GM12878 (cell line): ENCODE measurements around the gene PLGRKT. TPM values are rescaled to one million over a fixed set of nuclear protein-coding genes. Genes with fewer than 3 reads are reported as not detected.
A peak's percentile ranks its signal among the peaks of the same experiment; 100 is the strongest.

ENCODE experiments used
- CHD2 ChIP-seq: IDR thresholded peaks from 2 replicates; pipeline ENCODE4 v1.6.1; 2011; ENCODE audit warnings: low read depth, low read length, improper control_type of control experiment, borderline replicate concordance
- E2F4 ChIP-seq: IDR thresholded peaks from 2 replicates; pipeline ENCODE4 v1.6.1; 2012; ENCODE audit warnings: low read depth, low read length, improper control_type of control experiment
- EED ChIP-seq: sonication (generic); IDR thresholded peaks from 2 replicates; pipeline ENCODE4 v1.6.1; 2016; ENCODE audit warnings: antibody characterized with exemption, low read depth
- GATAD2B ChIP-seq: fragments of 450-650 bp; conservative IDR thresholded peaks from 2 replicates; pipeline ENCODE4 v1.6.1; 2017; ENCODE audit warnings: low read depth, mild to moderate bottlenecking, moderate library complexity
- HDAC2 ChIP-seq: fragments of 200-600 bp; sonication (generic); IDR thresholded peaks from 2 replicates; pipeline ENCODE4 v1.6.1; 2017
- IRF4 ChIP-seq: IDR thresholded peaks from 2 replicates; pipeline ENCODE4 v1.6.1; 2011; ENCODE audit warnings: low read depth, low read length
- KAT2A ChIP-seq: conservative IDR thresholded peaks from 2 replicates; pipeline ENCODE4 v1.6.1; 2011; ENCODE audit warnings: low read depth, low read length; ENCODE audit not compliant: control insufficient read depth
- KLF5 ChIP-seq: fragments of 450-650 bp; IDR thresholded peaks from 2 replicates; pipeline ENCODE4 v1.6.1; 2014; ENCODE audit warnings: mild to moderate bottlenecking; ENCODE audit not compliant: partially characterized antibody
- MTA2 ChIP-seq: fragments of 450-650 bp; IDR thresholded peaks from 2 replicates; pipeline ENCODE4 v1.6.1; 2016; ENCODE audit warnings: low read depth, mild to moderate bottlenecking, moderate library complexity
- NFXL1 ChIP-seq: fragments of 450-650 bp; IDR thresholded peaks from 2 replicates; pipeline ENCODE4 v1.6.1; 2017; ENCODE audit warnings: antibody characterized with exemption, mild to moderate bottlenecking, borderline replicate concordance
- NKRF ChIP-seq: fragments of 450-650 bp; conservative IDR thresholded peaks from 2 replicates; pipeline ENCODE4 v1.6.1; 2017; ENCODE audit warnings: mild to moderate bottlenecking, moderate library complexity
- NR2C1 ChIP-seq: fragments of 450-650 bp; IDR thresholded peaks from 2 replicates; pipeline ENCODE4 v1.6.1; 2017; ENCODE audit warnings: antibody characterized with exemption, mild to moderate bottlenecking, moderate library complexity
- RUNX3 ChIP-seq: IDR thresholded peaks from 2 replicates; pipeline ENCODE4 v1.6.1; 2012; ENCODE audit warnings: low read length, inconsistent platforms
- SREBF1 ChIP-seq: IDR thresholded peaks from 2 replicates; pipeline ENCODE4 v1.6.1; 2012; ENCODE audit warnings: mild to moderate bottlenecking, low read length
- SUZ12 ChIP-seq: fragments of 200-600 bp; sonication (generic); IDR thresholded peaks from one replicate; pipeline ENCODE4 v1.6.1; 2018; ENCODE audit warnings: antibody characterized with exemption, mild to moderate bottlenecking; ENCODE audit not compliant: unreplicated experiment
- TAF1 ChIP-seq: IDR thresholded peaks from 2 replicates; pipeline ENCODE4 v1.6.1; 2011; ENCODE audit warnings: mild to moderate bottlenecking, low read depth, low read length, borderline replicate concordance
- TBL1XR1 ChIP-seq: IDR thresholded peaks from 2 replicates; pipeline ENCODE4 v1.6.1; 2012; ENCODE audit warnings: low read depth, low read length, improper control_type of control experiment
- TCF12 ChIP-seq: IDR thresholded peaks from 2 replicates; pipeline ENCODE4 v1.6.1; 2011; ENCODE audit warnings: low read depth, mild to moderate bottlenecking, low read length
- TCF7 ChIP-seq: IDR thresholded peaks from 2 replicates; pipeline ENCODE4 v1.6.1; 2014; ENCODE audit warnings: antibody characterized with exemption, borderline replicate concordance
- ZNF687 ChIP-seq: fragments of 450-650 bp; IDR thresholded peaks from 2 replicates; pipeline ENCODE4 v1.6.1; 2017; ENCODE audit warnings: mild to moderate bottlenecking, moderate library complexity
- polyA plus RNA-seq, 11 experiments: library from polyadenylated mRNA; depleted of rRNA in 4 of 11; unstranded in 6 of 11; stranded (reverse) in 5 of 11; fragments of >200 nt; fragmentation: Nextera tagmentation in 4 of 11; fragmentation: Illumina TruSeq in 1 of 11; extraction: Ambion mirVana in 4 of 11; extraction: Trizol in 1 of 11; gene quantifications; 1 replicate in 1 of 11; 2 replicates in 10 of 11; pipeline versions ENCODE4 v1.2.1 to v1.2.3, GENCODE V29; 2011 to 2016; ENCODE audit warnings: inconsistent platforms in 2 of 11, missing spikeins in 2 of 11, low read depth in 1 of 11
- total RNA-seq, 4 experiments: library from RNA; depleted of rRNA in 3 of 4; stranded (reverse); fragments of >200 nt in 3 of 4; fragmentation: Illumina TruSeq in 1 of 4; extraction: Trizol in 1 of 4; gene quantifications; 2 replicates each; pipeline versions ENCODE4 v1.2.1 to v1.2.3, GENCODE V29; 2013 to 2021

The PLGRKT gene
- total and polyA plus RNA-seq, 10 of the 15 experiments (the other 5 are each of a cell fraction or from before 2014, with no cell fraction given), result 25.2 to 72.3 (median 38.4) TPM

GRCh38 chr9:5438301-5439162 is 807 bp upstream of the PLGRKT start (continued):
- no peak for TF ChIP-seq TCF7
- TF ChIP-seq EED, result peak; percentile 69; the same call in 1 of the 2 replicates
- TF ChIP-seq KLF5, result no peak
- TF ChIP-seq NR2C1, result no peak
- no peak for TF ChIP-seq SREBF1
- TF ChIP-seq E2F4, result no peak
- TF ChIP-seq HDAC2, result no peak
- no peak for TF ChIP-seq NKRF
- peak; percentile 57; the same call in 1 of the 2 replicates for TF ChIP-seq GATAD2B
- peak; percentile 26; the same call in 1 of the 2 replicates for TF ChIP-seq IRF4
- no peak for TF ChIP-seq KAT2A
- TF ChIP-seq NFXL1, result no peak
- no peak for TF ChIP-seq SUZ12
- TF ChIP-seq TAF1, result peak; percentile 60; the same call in 1 of the 2 replicates
- TF ChIP-seq MTA2, result peak; percentile 72
- TF ChIP-seq TCF12, result no peak
- TF ChIP-seq CHD2, result peak; percentile 76; the same call in 1 of the 2 replicates
- TF ChIP-seq ZNF687, result 0 out of 2 replicates have a peak, but pooled peaks have one; percentile 4
- TF ChIP-seq TBL1XR1, result peak; percentile 52
- TF ChIP-seq RUNX3, result peak; percentile 89
